Measurements from ENCODE around the gene MBD3L3.
"Not testable (repeated sequence)": the region's sequence is repeated elsewhere in the genome, so short reads cannot be mapped to it uniquely, and the experiment has no call there.

DNA sequence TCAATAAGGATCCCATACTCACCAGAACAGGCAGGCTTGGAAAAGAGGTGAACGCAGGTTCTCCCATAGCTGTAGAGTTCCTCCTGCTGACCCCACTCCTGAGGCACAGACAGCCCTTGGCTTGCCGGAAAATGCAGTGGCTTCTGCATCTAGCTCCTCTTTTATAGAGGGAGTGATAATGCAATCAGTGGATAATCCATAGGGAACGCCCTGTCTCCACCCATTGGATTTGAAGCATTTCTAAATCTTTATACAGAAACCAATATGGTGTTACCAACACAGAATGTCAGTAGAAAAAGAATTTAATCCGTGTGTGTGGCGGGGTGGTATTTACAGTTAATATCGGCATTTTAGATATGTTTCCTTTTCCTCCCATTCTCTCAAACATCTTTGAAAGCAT is 37.1 kb downstream of the MBD3L3 start, which contains the start of gene MBD3L2B:
- TF ChIP-seq GATA2, GATA3 (IDR thresholded peaks at IDR 0.05; ENCODE audit: low read depth, low read length): not testable (repeated sequence)

Measured in SH-SY5Y (cell line).